Measurements from ENCODE around the gene PSMD14.

PSMD14 gene

GRCh38 chr2:161307676-161308075, 549 bp upstream of the PSMD14 start:
- H3K79me1 ChIP-seq (replicated peaks; ENCODE audit: low read length, poor library complexity, severe bottlenecking) = no peaks in the 10 kb centered on the region

GRCh38 chr2:161312996-161313395, 4.8 kb downstream of the PSMD14 start:
- H4K91ac ChIP-seq (ENCODE audit: low read length) = no peak overlapping the region
- no peak overlapping the region for H2BK15ac ChIP-seq (ENCODE audit: low read depth, poor library complexity, severe bottlenecking)
- H2BK12ac ChIP-seq (ENCODE audit: low read length in 2 of 2) = no peak overlapping the region
- H2BK120ac ChIP-seq (ENCODE audit: low read depth, low read length) = no peak overlapping the region
- WGBS = 100% methylated on average over 1 of the region's 3 CpGs
- H3K9me3 ChIP-seq (ENCODE audit: control insufficient read depth, low read length) = no peaks in the 10 kb centered on the region
- DNase-seq = peak; percentile 31
- no peak overlapping the region for H3K4ac ChIP-seq (ENCODE audit: low read depth in 1 of 2, low read length in 2 of 2)
- H2AFZ ChIP-seq (ENCODE audit: low read depth, low read length) = no peak overlapping the region
- H2BK5ac ChIP-seq (ENCODE audit: low read depth, low read length, poor library complexity, severe bottlenecking) = no peak overlapping the region
- H2AK5ac ChIP-seq (ENCODE audit: low read length, severe bottlenecking) = no peak overlapping the region
- no peak overlapping the region for H4K8ac ChIP-seq (ENCODE audit: low read length)
- H3K18ac ChIP-seq (ENCODE audit: low read depth in 1 of 2, low read length in 2 of 2) = no peak overlapping the region
- no peak overlapping the region for H3K9ac ChIP-seq (ENCODE audit: low read length)
- H3K79me1 ChIP-seq (replicated peaks; ENCODE audit: low read length, poor library complexity, severe bottlenecking) = peaks cover 2% of the 10 kb centered on the region
- H3K23ac ChIP-seq (ENCODE audit: low read length in 2 of 2) = no peak overlapping the region
- H3K4me2 ChIP-seq (ENCODE audit: low read length, poor library complexity, severe bottlenecking) = no peak overlapping the region
- no peak overlapping the region for H3K27ac ChIP-seq (ENCODE audit: low read length, poor library complexity, severe bottlenecking)
- no peak overlapping the region for H3K14ac ChIP-seq (ENCODE audit: low read length in 2 of 2)
- H3K36me3 ChIP-seq (ENCODE audit: control insufficient read depth in 1 of 2, insufficient read depth in 2 of 2, low read depth in 1 of 2, low read length in 2 of 2) = peaks cover 0 to 8% of the 10 kb centered on the region in 2 experiments
- no peak overlapping the region for H3K4me3 ChIP-seq (ENCODE audit: insufficient read depth in 1 of 2, low read depth in 1 of 2, low read length in 2 of 2)
- H3K27me3 ChIP-seq (ENCODE audit: control insufficient read depth in 1 of 2, insufficient read depth in 1 of 2, low read length in 2 of 2) = no peaks in the 10 kb centered on the region
- peaks cover 3% of the 10 kb centered on the region for H3K4me1 ChIP-seq (ENCODE audit: control insufficient read depth, insufficient read depth, low read depth, low read length)

More at GRCh38 chr2:161307676-161308075, 549 bp upstream of the PSMD14 start:
- Histone ChIP-seq H2BK15ac (ENCODE audit: low read depth, poor library complexity, severe bottlenecking) (no peak overlapping the region), H2BK120ac (ENCODE audit: low read depth, low read length) (peak overlapping the region; percentile 79), H2AK5ac (ENCODE audit: low read length, severe bottlenecking) (no peak overlapping the region), H4K8ac (ENCODE audit: low read length) (no peak overlapping the region), H2BK12ac (ENCODE audit: low read length in 2 of 2) (no peak overlapping the region), H3K9me3 (ENCODE audit: control insufficient read depth, low read length) (peaks cover 10% of the 10 kb centered on the region), H3K27ac (ENCODE audit: low read length, poor library complexity, severe bottlenecking) (peak overlapping the region; percentile 52), H3K4me3 (ENCODE audit: insufficient read depth in 1 of 2, low read depth in 1 of 2, low read length in 2 of 2) (peak overlapping the region; percentile 94 to 97), H2AFZ (ENCODE audit: low read depth, low read length) (no peak overlapping the region), H3K18ac (ENCODE audit: low read depth in 1 of 2, low read length in 2 of 2) (peak overlapping the region in 1 of 2 experiments; percentile 95), H3K27me3 (ENCODE audit: control insufficient read depth in 1 of 2, insufficient read depth in 1 of 2, low read length in 2 of 2) (no peaks in the 10 kb centered on the region), H3K4me2 (ENCODE audit: low read length, poor library complexity, severe bottlenecking) (peak overlapping the region; percentile 59), H3K23ac (ENCODE audit: low read length in 2 of 2) (no peak overlapping the region), H4K91ac (ENCODE audit: low read length) (no peak overlapping the region), H3K36me3 (ENCODE audit: control insufficient read depth in 1 of 2, insufficient read depth in 2 of 2, low read depth in 1 of 2, low read length in 2 of 2) (no peaks in the 10 kb centered on the region), H3K4me1 (ENCODE audit: control insufficient read depth, insufficient read depth, low read depth, low read length) (peaks cover 3% of the 10 kb centered on the region), H3K4ac (ENCODE audit: low read depth in 1 of 2, low read length in 2 of 2) (no peak overlapping the region), H3K14ac (ENCODE audit: low read length in 2 of 2) (no peak overlapping the region), H2BK5ac (ENCODE audit: low read depth, low read length, poor library complexity, severe bottlenecking) (no peak overlapping the region), H3K9ac (ENCODE audit: low read length) (peak overlapping the region; percentile 99)
- no peak for DNase-seq
- WGBS = 35% methylated on average over 3 of the region's 6 CpGs

GRCh38 chr2:161315380-161315779, 7.2 kb downstream of the PSMD14 start:
- Histone ChIP-seq H2AK5ac (ENCODE audit: low read length, severe bottlenecking) (no peak overlapping the region), H2BK12ac (ENCODE audit: low read length in 2 of 2) (no peak overlapping the region), H2BK5ac (ENCODE audit: low read depth, low read length, poor library complexity, severe bottlenecking) (no peak overlapping the region), H3K9ac (ENCODE audit: low read length) (no peak overlapping the region), H4K8ac (ENCODE audit: low read length) (no peak overlapping the region), H3K9me3 (ENCODE audit: control insufficient read depth, low read length) (no peaks in the 10 kb centered on the region), H3K4me3 (ENCODE audit: insufficient read depth in 1 of 2, low read depth in 1 of 2, low read length in 2 of 2) (no peak overlapping the region), H3K4ac (ENCODE audit: low read depth in 1 of 2, low read length in 2 of 2) (no peak overlapping the region), H4K91ac (ENCODE audit: low read length) (no peak overlapping the region), H2BK120ac (ENCODE audit: low read depth, low read length) (no peak overlapping the region), H3K14ac (ENCODE audit: low read length in 2 of 2) (no peak overlapping the region), H3K23ac (ENCODE audit: low read length in 2 of 2) (no peak overlapping the region), H2AFZ (ENCODE audit: low read depth, low read length) (no peak overlapping the region), H3K36me3 (ENCODE audit: control insufficient read depth in 1 of 2, insufficient read depth in 2 of 2, low read depth in 1 of 2, low read length in 2 of 2) (peaks cover 0 to 16% of the 10 kb centered on the region in 2 experiments), H3K27ac (ENCODE audit: low read length, poor library complexity, severe bottlenecking) (no peak overlapping the region), H3K27me3 (ENCODE audit: control insufficient read depth in 1 of 2, insufficient read depth in 1 of 2, low read length in 2 of 2) (no peaks in the 10 kb centered on the region), H3K4me1 (ENCODE audit: control insufficient read depth, insufficient read depth, low read depth, low read length) (no peaks in the 10 kb centered on the region), H3K18ac (ENCODE audit: low read depth in 1 of 2, low read length in 2 of 2) (no peak overlapping the region), H3K4me2 (ENCODE audit: low read length, poor library complexity, severe bottlenecking) (no peak overlapping the region), H2BK15ac (ENCODE audit: low read depth, poor library complexity, severe bottlenecking) (no peak overlapping the region), H3K79me1 (replicated peaks; ENCODE audit: low read length, poor library complexity, severe bottlenecking) (peaks cover 2% of the 10 kb centered on the region)
- no peak for DNase-seq

GRCh38 chr2:161316701-161317100, 8.5 kb downstream of the PSMD14 start:
- H3K27me3 ChIP-seq (ENCODE audit: control insufficient read depth in 1 of 2, insufficient read depth in 1 of 2, low read length in 2 of 2) = no peaks in the 10 kb centered on the region
- no peak overlapping the region for H3K4me2 ChIP-seq (ENCODE audit: low read length, poor library complexity, severe bottlenecking)
- H2BK12ac ChIP-seq (ENCODE audit: low read length in 2 of 2) = no peak overlapping the region
- no peak overlapping the region for H4K8ac ChIP-seq (ENCODE audit: low read length)
- H3K9me3 ChIP-seq (ENCODE audit: control insufficient read depth, low read length) = no peaks in the 10 kb centered on the region
- no peak overlapping the region for H3K27ac ChIP-seq (ENCODE audit: low read length, poor library complexity, severe bottlenecking)
- no peak overlapping the region for H2BK15ac ChIP-seq (ENCODE audit: low read depth, poor library complexity, severe bottlenecking)
- H3K79me1 ChIP-seq (replicated peaks; ENCODE audit: low read length, poor library complexity, severe bottlenecking) = peaks cover 6% of the 10 kb centered on the region
- no peak overlapping the region for H3K18ac ChIP-seq (ENCODE audit: low read depth in 1 of 2, low read length in 2 of 2)
- peaks cover 0 to 25% of the 10 kb centered on the region in 2 experiments for H3K36me3 ChIP-seq (ENCODE audit: control insufficient read depth in 1 of 2, insufficient read depth in 2 of 2, low read depth in 1 of 2, low read length in 2 of 2)
- H3K9ac ChIP-seq (ENCODE audit: low read length) = no peak overlapping the region
- no peak overlapping the region for H2AFZ ChIP-seq (ENCODE audit: low read depth, low read length)
- H2AK5ac ChIP-seq (ENCODE audit: low read length, severe bottlenecking) = no peak overlapping the region
- H4K91ac ChIP-seq (ENCODE audit: low read length) = no peak overlapping the region
- no peak overlapping the region for H2BK5ac ChIP-seq (ENCODE audit: low read depth, low read length, poor library complexity, severe bottlenecking)
- no peak overlapping the region for H3K4ac ChIP-seq (ENCODE audit: low read depth in 1 of 2, low read length in 2 of 2)
- H2BK120ac ChIP-seq (ENCODE audit: low read depth, low read length) = no peak overlapping the region
- no peaks in the 10 kb centered on the region for H3K4me1 ChIP-seq (ENCODE audit: control insufficient read depth, insufficient read depth, low read depth, low read length)
- no peak overlapping the region for H3K14ac ChIP-seq (ENCODE audit: low read length in 2 of 2)
- DNase-seq = no peak
- H3K23ac ChIP-seq (ENCODE audit: low read length in 2 of 2) = no peak overlapping the region
- no peak overlapping the region for H3K4me3 ChIP-seq (ENCODE audit: insufficient read depth in 1 of 2, low read depth in 1 of 2, low read length in 2 of 2)
